Measurements from ENCODE around the gene GALNT18. TPM values are rescaled to one million over a fixed set of nuclear protein-coding genes. Genes with fewer than 3 reads are reported as not detected.

GALNT18 gene
- total RNA-seq, 1 donor from 2014 or later = 11.7 TPM

DNA sequence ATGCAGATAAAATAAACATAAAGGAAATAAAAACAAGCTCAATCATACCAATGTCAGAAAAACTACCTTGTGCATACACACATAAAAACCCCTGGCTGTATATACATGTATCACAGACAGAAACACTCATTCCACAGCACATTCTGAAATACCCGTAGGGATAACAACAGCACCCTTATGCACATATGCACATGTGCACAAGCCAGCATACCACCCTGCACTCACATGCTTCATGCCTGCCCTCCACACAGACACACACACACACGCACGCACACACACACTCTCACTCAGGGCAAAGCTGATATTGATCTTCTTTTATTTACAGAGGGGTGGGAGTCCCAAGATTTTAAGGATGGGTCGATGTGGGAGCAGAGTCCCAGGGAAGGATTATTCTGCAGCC, 360.9 kb downstream of the GALNT18 start:
- Mint-ChIP-seq H3K9me3 (no peaks in the 10 kb centered on the region), H3K27ac (no peak overlapping the region), H3K4me3 (no peak overlapping the region), H3K27me3 (peaks cover 40% of the 10 kb centered on the region), H3K4me1 (ENCODE audit: unreplicated experiment) (peaks cover 10% of the 10 kb centered on the region), H3K36me3 (no peaks in the 10 kb centered on the region)
- TF ChIP-seq CTCF (conservative IDR thresholded peaks at IDR 0.05) = no peak
- DNase-seq (ENCODE audit: extremely low spot score, unreplicated experiment) = no peak

DNA sequence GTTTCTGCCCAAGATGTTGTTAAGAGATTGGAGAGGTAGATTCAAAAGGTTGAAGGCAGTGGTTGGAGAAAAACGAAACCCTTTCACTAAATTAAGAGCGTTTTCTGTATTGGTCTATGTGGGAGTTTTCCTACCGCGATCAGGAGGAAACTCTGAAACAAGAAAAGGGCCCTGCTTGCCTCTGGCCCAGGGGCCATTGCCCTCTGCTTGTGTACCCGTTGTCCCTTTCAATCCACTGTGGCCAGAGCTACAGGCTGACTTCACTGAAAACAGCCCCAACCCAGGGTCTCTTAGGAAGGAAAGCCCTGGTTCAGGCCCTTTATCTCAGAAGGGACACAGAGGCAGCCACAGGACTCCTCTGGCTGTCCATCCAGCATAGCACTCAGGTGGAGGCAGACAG, 367.8 kb downstream of the GALNT18 start:
- Mint-ChIP-seq H3K27me3 (peaks cover 32% of the 10 kb centered on the region), H3K36me3 (no peaks in the 10 kb centered on the region), H3K27ac (no peak overlapping the region), H3K4me3 (no peak overlapping the region), H3K4me1 (ENCODE audit: unreplicated experiment) (no peaks in the 10 kb centered on the region), H3K9me3 (no peaks in the 10 kb centered on the region)
- no peak for DNase-seq (ENCODE audit: extremely low spot score, unreplicated experiment)
- TF ChIP-seq CTCF (conservative IDR thresholded peaks at IDR 0.05) = no peak

DNA sequence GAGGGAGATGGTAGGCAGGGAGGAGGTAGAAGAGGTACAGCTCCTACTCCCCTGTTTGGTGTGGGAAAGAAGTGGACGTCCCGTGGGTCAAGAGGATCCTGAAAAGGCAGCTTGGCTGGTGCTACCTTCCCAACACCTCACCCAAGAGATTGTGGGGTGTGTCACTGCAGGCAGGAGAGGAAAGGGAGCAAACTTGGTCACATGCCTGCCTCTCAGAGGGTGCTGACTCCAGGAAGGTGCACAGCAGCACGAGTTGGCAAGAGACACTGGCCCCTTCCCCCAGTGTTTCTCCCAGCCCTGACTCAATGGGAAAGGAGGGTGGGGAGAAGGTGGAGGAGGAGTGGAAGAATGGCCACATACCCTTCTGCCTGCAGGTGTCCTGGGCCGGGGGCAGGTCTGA, 368.3 kb downstream of the GALNT18 start:
- no peak for DNase-seq (ENCODE audit: extremely low spot score, unreplicated experiment)
- Mint-ChIP-seq H3K27me3 (peaks cover 33% of the 10 kb centered on the region), H3K36me3 (no peaks in the 10 kb centered on the region), H3K4me1 (ENCODE audit: unreplicated experiment) (no peaks in the 10 kb centered on the region), H3K4me3 (no peak overlapping the region), H3K9me3 (no peaks in the 10 kb centered on the region), H3K27ac (no peak overlapping the region)
- no peak for TF ChIP-seq CTCF (conservative IDR thresholded peaks at IDR 0.05)

DNA sequence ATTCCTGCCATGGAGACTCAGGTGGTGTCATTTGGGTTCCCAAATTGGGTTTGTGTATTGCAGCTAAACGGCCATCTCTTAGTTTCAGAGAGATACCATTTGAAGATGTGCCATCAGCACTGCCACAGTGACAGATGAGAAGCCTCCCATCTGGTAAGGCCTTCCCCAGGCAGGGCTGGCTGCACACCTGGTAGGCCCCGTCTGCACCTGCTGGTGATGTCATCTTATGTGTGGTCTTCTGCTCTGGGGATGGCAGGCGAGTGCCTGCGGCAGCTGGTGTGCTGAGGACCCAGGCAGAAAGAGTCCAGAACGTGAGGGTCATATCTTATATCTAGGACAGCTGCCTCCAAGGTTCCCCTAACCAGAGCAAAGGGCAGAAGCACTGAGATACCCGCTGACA, 369.4 kb downstream of the GALNT18 start:
- DNase-seq (ENCODE audit: extremely low spot score, unreplicated experiment) = no peak
- Mint-ChIP-seq H3K27ac (no peak overlapping the region), H3K36me3 (no peaks in the 10 kb centered on the region), H3K4me3 (no peak overlapping the region), H3K9me3 (peaks cover 8% of the 10 kb centered on the region), H3K4me1 (ENCODE audit: unreplicated experiment) (peaks cover 1% of the 10 kb centered on the region), H3K27me3 (peaks cover 41% of the 10 kb centered on the region)
- TF ChIP-seq CTCF (conservative IDR thresholded peaks at IDR 0.05) = no peak

GRCh38 chr11:11251394-11251970, 370.3 kb downstream of the GALNT18 start:
- DNase-seq (ENCODE audit: extremely low spot score, unreplicated experiment) = no peak
- Mint-ChIP-seq H3K27me3 (peaks cover 47% of the 10 kb centered on the region), H3K9me3 (peaks cover 12% of the 10 kb centered on the region), H3K4me1 (ENCODE audit: unreplicated experiment) (peaks cover 6% of the 10 kb centered on the region), H3K4me3 (no peak overlapping the region), H3K27ac (no peak overlapping the region), H3K36me3 (no peaks in the 10 kb centered on the region)
- no peak for TF ChIP-seq CTCF (conservative IDR thresholded peaks at IDR 0.05)

DNA sequence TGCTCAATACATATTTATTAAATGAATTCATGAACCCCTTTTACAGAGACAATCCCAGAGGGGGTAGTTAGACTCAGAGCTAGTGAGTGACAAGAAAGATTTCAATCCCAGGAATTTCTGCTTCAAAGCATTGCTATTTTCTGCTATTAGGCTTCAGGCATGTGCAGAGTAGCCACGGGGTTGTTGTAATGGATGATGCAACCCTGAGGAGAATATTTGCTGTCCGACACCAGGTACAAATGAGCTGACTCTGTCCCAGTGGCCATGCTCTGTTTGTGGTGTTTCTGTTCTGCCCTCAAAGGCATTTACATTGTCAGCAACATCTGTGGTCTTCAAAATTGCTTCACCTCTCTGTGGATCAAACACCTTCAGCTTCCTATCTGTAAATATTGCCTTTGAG, 371.3 kb downstream of the GALNT18 start:
- Mint-ChIP-seq H3K27me3 (peaks cover 48% of the 10 kb centered on the region), H3K27ac (no peak overlapping the region), H3K4me3 (no peak overlapping the region), H3K36me3 (no peaks in the 10 kb centered on the region), H3K4me1 (ENCODE audit: unreplicated experiment) (peaks cover 6% of the 10 kb centered on the region), H3K9me3 (peaks cover 12% of the 10 kb centered on the region)
- no peak for DNase-seq (ENCODE audit: extremely low spot score, unreplicated experiment)
- no peak for TF ChIP-seq CTCF (conservative IDR thresholded peaks at IDR 0.05)

All from type B pancreatic cell (in vitro differentiated cells).